Measurements from ENCODE around the gene SLF2.
"Not testable (repeated sequence)": the region's sequence is repeated elsewhere in the genome, so short reads cannot be mapped to it uniquely, and the experiment has no call there.

The SLF2 gene

DNA sequence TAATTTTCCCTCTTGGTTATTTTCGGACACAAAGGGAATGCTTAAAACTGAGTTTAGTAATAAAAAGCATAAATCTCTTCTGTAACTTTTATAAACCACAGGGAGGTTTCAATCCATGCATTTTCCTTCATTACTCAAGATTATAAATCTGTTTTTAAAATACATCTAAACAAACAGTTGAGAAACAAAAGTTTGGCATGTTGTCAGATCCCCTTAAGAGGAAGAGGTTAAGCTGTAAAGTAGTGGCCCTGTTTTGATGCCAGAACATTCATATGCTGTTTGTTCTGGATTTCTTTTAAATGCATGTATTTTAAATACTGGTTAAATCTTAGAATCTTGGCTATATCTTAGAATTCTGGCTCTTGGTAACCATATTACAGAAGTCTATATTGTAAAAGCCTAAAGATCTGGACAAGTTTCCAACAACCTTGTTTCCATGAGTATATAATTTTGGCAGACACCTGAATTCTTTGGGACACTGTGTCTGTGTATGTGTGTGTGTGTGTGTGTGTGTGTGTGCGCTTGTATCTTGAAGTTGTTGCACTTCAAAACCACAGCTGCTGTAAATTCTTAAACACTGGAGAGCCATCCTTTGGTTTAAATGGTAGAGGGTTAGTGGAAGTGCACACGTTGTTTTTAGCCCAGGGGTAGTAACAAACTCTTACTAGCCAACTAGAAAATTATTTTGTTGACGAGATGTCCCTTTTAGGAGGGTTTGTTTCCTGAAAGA, 49.8 kb downstream of the SLF2 start:
- no peak for DNase-seq (ENCODE audit: low read depth)

- no peak for DNase-seq (ENCODE audit: low read depth)
Measured at GRCh38 chr10:100963826-100964225, 51.1 kb downstream of the SLF2 start.

DNA sequence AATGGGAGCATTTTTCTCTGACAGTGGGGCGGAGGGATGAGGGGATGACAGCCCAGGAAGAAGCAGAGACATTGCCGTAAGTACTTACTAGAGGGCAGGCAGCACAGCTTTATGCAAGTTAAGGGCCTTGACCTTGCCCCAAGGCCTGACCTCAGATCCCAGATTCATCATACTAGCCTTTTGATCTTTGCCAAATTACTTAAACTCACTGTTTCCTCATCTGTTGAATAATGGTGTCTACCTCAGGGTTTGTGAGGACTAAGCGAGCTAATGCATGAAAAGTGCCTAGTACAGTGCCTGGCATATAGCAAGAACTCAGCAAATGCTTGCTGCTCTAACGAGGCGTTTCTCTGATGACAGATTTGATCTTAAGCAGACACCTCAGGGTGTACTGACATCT, 53.1 kb downstream of the SLF2 start:
- no peak for DNase-seq (ENCODE audit: low read depth)

- no peak for DNase-seq (ENCODE audit: low read depth)
Measured at GRCh38 chr10:100966887-100967286, 54.1 kb downstream of the SLF2 start.

DNA sequence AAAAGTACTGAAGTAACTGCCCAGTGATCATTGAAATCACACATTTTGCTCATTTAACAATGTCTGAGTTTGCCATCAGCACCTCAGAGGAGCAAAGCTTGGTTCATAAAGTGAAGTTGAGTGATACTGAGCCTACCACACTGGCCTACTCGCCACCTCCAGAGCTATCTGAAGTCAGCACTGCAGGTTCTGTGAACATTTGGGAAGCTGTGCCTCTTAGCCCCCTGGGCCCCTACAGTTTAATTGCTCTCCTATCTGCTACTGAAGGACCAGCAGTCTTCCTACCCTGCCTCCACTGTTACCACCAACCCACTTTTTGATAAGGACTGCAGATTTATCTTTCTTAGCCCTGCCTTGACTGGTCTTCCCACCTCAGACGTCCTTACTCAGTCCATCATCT, 54.6 kb downstream of the SLF2 start:
- DNase-seq (ENCODE audit: low read depth): no peak

- no peak for DNase-seq (ENCODE audit: low read depth)
Measured at GRCh38 chr10:100968062-100968736, 55.4 kb downstream of the SLF2 start.

- no peak for DNase-seq (ENCODE audit: low read depth)
Measured at GRCh38 chr10:100968863-100969186, 56.1 kb downstream of the SLF2 start.

DNA sequence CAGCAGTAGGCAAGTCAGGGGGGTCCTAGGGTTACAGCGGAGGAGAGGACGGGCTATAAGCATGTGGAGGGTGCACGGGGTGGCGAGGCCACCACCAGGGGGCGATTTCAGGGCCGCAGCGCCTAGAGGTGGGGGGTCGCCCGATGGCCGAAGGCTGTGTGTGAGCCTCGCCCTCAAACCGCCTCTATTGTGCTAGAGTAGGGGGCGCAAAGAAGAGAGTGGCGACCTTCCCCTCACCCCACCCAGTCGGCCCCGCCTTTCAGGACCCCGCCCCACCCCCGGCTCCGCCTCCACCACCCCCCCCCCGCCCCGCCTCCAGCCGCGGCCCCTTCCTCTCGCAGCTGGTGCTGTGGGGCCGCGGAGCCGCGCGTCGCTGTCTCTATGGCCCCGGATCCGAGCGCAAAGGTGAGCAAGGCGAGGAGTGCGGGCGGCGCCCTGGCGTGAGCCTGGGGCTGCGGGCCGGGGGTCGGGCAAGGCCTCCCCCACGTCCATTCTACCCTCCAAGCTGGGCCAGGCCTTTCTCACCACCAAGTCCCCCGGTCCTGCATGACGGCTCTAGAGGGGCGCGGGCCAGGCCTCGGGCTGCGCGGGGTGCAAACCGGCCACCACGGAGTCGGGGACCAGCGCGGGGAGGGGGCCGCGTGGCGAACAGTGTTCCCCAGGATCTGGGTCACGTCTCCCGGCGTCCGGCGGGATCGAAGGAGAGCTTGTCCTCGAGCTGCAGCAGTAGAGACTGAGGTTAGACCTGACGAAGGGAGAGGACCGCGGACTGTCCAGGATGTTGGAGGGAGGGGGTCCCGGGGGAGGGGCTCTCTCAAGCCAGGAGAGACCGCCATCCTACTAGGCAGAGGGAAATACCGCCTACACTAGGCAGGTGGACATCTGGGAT, 56.7 kb downstream of the SLF2 start, which contains the start of gene SEMA4G:
Gene SEMA4G (plus strand): TSS at position 318 of the 889 bp plus-strand sequence. CDS start 3,409 bp downstream, outside the sequence.
- DNase-seq (ENCODE audit: low read depth): no peak

DNA sequence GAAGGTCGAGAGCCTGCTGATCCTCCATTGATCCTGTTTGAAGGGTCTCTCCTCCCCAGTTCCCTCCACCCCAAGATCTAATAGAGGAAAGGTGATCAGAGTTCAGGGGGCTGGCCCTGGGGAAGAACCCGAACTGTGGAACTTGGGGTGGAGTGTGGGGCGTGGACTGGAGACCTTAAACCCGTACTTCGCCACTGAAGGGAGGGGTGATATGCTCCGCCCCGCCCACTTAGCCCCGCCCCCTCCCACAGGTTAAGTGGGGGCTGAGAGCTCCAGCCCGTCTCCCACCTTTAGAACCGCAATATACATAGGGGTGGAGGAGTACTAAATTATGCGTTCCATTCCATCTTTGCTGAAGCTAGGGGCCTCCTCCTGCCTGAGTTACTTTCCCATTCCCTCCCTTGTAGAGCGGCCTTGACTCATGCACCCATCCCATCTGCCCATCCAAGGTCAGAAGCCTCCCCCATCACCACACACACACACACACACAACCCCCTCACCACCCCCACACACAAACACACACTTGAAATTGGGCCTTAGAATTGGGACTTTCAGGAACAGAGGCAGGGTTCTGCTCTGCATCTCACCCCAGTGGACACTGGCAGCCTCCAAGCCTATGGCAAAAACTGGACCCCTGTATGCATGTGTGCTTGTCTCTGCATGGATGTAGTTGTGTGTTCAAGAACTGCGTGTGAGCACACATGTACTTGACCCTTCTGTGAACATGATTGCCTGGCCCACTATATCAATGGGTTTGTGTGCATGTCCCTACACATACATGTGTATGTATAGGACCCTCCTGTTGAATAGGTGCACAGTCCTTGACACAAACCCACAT, 57.5 kb downstream of the SLF2 start:
- no peak for DNase-seq (ENCODE audit: low read depth)

GRCh38 chr10:100970914-100971811, 58.4 kb downstream of the SLF2 start:
- no peak for DNase-seq (ENCODE audit: low read depth)

- no peak for DNase-seq (ENCODE audit: low read depth)
Measured at GRCh38 chr10:100972115-100972903, 59.5 kb downstream of the SLF2 start.

DNA sequence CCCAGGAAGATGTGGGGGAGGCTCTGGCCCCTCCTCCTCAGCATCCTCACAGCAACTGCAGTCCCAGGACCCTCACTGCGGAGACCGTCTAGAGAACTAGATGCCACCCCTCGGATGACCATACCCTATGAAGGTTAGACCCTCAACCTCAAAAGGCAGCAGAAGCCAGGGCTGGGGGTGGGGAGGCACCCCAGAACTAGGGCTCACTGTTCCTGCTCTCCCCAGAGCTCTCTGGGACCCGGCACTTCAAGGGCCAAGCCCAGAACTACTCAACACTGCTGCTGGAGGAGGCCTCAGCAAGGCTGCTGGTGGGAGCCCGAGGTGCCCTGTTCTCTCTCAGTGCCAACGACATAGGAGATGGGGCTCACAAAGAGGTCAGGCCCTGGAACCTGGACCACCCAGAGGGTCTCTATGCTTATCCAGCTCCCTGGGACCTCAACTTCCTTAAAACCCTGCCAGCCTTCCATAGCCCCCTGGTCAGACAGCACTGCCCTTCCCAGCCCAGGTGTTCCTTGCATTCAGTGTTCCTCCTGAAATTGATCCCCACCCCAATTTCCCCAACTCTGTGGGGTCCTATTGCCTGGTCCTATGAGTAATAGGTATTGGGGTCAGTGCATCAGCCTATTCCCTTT, 60.3 kb downstream of the SLF2 start:
- DNase-seq (ENCODE audit: low read depth): no peak

DNA sequence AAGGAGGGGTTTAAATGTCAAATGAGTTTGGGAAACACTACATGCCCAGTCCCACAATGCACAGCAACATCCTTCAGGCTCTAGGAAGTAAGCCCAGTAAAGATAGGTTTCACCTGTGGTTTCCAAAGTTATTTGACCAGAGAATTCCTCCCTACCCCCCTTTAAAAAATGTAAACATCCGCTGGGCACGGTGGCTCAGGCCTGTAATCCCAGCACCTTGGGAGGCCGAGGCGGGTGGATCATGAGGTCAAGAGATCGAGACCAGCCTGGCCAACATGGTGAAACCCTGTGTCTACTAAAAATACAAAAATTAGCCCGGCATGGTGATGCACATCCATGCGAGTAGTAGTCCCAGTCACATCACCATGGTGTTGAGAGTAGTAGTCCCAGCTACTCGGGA, 62.6 kb downstream of the SLF2 start:
- DNase-seq (ENCODE audit: low read depth): not testable (repeated sequence)

GRCh38 chr10:100976906-100977305, 64.1 kb downstream of the SLF2 start:
- no peak for DNase-seq (ENCODE audit: low read depth)

GRCh38 chr10:100977436-100977835, 64.7 kb downstream of the SLF2 start:
- DNase-seq (ENCODE audit: low read depth): no peak

DNA sequence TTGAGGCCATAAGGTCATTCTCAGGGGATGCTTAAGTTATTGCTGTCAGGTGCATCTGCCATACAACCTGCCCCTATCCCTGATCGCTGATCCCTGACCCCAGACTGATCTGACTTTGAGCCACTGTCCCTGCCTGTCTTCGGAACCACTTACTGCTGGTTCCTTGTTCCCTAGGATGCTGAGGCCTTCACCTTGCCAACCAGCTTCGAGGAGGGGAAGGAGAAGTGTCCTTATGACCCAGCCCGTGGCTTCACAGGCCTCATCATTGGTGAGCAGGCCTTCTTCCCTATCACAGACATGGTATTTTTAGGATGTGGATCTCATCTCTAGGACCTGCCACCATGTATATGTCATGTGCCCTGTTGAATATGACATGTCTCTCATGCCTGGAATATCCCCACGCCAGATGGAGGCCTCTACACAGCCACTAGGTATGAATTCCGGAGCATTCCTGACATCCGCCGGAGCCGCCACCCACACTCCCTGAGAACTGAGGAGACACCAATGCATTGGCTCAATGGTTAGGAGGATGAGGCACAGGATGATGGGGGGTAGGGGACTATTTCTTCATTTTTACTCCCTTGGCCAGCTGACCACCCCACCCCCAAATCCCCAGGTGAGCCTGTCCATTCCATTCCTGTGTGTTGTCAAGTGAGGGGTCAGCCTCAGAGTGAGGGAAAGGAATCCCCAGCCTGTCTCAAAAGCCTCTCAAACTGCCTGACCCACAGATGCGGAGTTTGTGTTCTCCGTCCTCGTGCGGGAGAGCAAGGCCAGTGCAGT, 65.5 kb downstream of the SLF2 start:
- no peak for DNase-seq (ENCODE audit: low read depth)

- no peak for DNase-seq (ENCODE audit: low read depth)
Measured at GRCh38 chr10:100978901-100979195, 66.1 kb downstream of the SLF2 start.

DNA sequence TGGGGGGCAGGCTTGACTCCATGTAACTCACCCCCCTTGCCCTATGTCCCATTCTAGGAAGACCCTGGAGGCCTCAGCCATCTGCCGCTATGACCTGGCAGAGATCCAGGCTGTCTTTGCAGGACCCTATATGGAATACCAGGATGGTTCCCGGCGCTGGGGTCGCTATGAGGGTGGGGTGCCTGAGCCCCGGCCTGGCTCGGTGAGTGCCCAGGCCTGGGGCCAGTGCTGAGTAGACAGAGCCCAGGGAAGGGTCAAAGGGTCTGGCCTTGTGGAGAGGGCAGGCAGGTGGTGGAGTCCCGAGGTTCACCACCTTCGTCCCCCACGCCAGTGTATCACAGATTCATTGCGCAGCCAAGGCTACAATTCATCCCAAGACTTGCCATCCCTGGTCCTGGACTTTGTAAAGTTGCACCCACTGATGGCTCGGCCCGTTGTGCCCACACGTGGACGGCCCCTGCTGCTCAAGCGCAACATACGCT, 67.1 kb downstream of the SLF2 start:
- no peak for DNase-seq (ENCODE audit: low read depth)

- no peak for DNase-seq (ENCODE audit: low read depth)
Measured at GRCh38 chr10:100980311-100980710, 67.5 kb downstream of the SLF2 start.

Data from GM04503 (cell line).